GM19193 (cell line): Measurements from ENCODE around the gene SPINK2.

Source experiments
- POLR2A ChIP-seq: IDR thresholded peaks from 4 replicates; pipeline ENCODE4 v1.6.1; 2011; ENCODE audit not compliant: insufficient read depth, insufficient read length; ENCODE audit errors: extremely low read depth

SPINK2 gene

GRCh38 chr4:56772134-56772533, 49.4 kb downstream of the SPINK2 start:
- no peak for TF ChIP-seq POLR2A

GRCh38 chr4:56768763-56769162, 52.7 kb downstream of the SPINK2 start:
- TF ChIP-seq POLR2A, result no peak

GRCh38 chr4:56768316-56768715, 53.2 kb downstream of the SPINK2 start:
- no peak for TF ChIP-seq POLR2A

- TF ChIP-seq POLR2A, result no peak
Observed at GRCh38 chr4:56767567-56767966, 53.9 kb downstream of the SPINK2 start.

- no peak for TF ChIP-seq POLR2A
Observed at GRCh38 chr4:56764775-56765174, 56.7 kb downstream of the SPINK2 start.

- TF ChIP-seq POLR2A, result no peak
Observed at GRCh38 chr4:56764223-56764622, 57.3 kb downstream of the SPINK2 start.

- no peak for TF ChIP-seq POLR2A
Observed at GRCh38 chr4:56762484-56763250, 58.8 kb downstream of the SPINK2 start.

GRCh38 chr4:56760183-56760582, 61.3 kb downstream of the SPINK2 start:
- no peak for TF ChIP-seq POLR2A
